Measurements from ENCODE around the gene HPS3.
A peak's percentile ranks its signal among the peaks of the same experiment; 100 is the strongest.
"Not testable (repeated sequence)": the region's sequence is repeated elsewhere in the genome, so short reads cannot be mapped to it uniquely, and the experiment has no call there.

The HPS3 gene, protein sequence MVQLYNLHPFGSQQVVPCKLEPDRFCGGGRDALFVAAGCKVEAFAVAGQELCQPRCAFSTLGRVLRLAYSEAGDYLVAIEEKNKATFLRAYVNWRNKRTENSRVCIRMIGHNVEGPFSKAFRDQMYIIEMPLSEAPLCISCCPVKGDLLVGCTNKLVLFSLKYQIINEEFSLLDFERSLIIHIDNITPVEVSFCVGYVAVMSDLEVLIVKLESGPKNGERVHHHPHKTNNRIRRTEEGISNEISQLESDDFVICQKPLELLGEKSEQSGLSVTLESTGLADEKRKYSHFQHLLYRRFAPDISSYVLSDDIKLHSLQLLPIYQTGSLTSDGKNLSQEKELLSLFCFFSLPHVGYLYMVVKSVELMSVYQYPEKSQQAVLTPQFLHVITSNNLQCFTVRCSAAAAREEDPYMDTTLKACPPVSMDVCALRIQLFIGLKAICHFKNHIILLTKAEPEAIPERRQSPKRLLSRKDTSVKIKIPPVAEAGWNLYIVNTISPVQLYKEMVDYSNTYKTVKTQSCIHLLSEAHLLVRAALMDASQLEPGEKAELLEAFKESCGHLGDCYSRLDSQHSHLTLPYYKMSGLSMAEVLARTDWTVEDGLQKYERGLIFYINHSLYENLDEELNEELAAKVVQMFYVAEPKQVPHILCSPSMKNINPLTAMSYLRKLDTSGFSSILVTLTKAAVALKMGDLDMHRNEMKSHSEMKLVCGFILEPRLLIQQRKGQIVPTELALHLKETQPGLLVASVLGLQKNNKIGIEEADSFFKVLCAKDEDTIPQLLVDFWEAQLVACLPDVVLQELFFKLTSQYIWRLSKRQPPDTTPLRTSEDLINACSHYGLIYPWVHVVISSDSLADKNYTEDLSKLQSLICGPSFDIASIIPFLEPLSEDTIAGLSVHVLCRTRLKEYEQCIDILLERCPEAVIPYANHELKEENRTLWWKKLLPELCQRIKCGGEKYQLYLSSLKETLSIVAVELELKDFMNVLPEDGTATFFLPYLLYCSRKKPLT

DNA sequence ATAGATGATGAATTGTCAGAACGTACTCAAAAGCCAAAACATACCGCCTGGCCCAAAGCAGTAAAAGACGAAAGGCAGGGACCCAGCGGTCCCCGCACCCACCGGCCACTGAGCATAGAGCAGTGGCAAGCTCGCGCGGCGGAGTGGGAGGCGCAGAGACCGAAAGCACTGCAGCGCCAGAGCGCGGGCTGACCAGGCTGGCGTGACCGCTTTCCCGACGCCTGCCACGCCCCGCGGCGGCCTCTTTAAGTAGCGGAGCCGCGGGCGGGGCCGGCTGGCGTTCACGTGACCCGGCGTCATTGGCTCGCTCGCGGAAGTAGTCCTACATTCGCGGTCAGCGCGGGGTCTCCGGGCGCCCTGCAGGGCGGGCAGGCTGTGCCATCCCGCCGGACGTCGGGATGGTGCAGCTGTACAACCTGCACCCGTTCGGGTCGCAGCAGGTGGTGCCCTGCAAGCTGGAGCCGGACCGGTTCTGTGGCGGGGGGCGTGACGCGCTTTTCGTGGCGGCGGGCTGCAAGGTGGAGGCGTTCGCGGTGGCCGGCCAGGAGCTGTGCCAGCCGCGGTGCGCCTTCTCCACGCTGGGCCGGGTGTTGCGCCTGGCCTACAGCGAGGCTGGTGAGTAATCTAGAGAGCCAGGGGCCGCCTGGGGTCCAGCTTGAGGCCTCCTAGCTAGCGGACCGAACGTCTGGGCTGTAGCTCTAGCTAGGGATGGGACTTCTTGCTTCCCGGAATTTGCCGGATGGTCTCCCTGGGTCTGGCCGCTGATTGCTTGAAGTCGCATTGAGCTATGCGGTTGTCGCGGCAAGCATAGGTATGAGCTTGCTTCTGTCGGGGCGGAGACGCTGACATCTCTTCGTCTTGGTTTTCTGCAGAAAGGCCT, at the start of gene HPS3:
Gene HPS3, plus strand, starts transcription at position 313 of the 880 bp plus-strand sequence. Its CDS starts 86 bp downstream, at position 399.
- peak; percentile 87 for DNase-seq (ENCODE audit: low spot score)

DNA sequence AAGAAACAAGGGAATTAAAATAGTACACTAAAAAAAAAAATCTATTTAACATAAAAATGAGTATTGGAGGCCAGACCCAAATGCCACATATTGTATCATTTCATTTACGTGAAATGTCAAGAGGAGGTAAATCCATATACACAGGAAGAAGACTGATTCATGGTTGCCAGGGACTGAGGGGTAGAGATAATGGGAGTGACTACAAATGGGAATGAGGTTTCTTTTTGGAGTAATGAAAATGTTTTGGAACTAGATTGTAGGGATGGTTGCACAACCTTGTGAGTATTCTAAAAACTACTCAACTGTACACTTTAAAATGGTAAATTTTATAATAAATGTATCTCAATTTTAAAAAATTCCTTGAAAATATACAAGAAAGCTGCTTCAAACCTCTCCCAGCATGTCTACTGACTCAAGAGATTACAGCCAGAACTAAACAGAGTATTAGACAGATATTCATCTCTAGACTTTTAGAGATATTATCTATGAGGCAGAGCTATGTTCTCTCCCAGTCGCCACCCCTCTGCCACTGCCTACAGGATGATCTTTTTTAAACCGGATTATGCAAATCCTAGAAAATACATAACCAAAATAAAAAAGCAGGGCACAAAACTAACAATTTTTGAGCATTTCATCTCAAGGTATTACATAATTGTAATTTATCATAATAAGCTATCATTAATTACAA, 49.3 kb upstream of the HPS3 start:
- no peak for DNase-seq (ENCODE audit: low spot score)

DNA sequence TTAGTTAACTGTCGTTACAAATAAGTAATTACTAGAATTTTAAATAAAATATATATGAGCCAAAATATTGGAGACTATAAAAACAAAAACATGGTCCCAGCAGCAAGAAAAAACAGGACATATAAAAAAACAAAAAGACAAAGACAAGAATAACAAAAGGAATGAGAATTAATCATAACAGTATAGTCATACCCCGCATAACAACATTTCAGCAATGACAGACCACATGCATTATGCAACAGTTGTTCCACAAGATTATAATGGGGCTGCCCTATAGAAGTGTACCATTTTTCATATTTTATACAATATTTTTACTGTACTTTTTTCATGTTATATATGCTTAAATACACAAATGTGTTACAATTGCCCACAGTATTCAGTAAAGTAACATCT, 48.7 kb upstream of the HPS3 start:
- DNase-seq (ENCODE audit: low spot score) = no peak

DNA sequence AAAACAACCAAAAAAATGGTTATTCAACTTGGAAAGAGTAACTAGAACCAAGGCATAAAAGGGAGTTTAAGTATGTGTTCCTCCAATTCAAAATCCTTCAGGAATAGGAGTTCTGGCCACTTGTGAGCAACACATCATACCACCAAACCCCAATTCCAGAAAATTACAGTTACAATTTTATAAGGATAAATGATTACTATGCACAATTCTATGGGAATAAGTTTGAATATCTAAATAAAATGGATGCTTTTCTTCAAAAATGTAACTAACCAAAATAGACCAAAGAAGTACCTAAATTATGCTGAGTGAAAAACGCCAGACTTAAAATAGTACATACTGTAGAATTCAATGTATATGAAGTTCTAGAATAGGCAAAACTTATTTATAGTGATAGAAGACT, 47.7 kb upstream of the HPS3 start:
- no peak for DNase-seq (ENCODE audit: low spot score)

DNA sequence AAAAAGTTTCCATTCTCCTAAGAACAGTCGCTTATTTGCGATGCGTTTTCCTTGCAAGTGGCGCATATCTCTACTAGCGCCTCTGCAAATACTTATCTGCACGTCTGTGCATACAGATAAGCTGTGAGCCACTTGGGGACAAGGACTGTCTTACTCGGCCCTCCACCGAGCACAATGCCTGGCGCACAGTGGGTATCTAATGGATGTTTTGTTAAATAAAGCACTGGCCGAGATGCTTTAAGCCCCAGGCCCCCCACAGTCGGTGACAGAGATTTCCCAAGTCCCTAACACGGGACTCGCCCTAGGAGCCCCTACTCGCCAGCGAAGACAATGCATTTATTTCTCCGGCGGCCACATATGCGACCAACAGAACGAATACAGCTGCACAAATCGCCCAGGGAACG, 43.6 kb upstream of the HPS3 start:
- peak; percentile 67 for DNase-seq (ENCODE audit: low spot score)

DNA sequence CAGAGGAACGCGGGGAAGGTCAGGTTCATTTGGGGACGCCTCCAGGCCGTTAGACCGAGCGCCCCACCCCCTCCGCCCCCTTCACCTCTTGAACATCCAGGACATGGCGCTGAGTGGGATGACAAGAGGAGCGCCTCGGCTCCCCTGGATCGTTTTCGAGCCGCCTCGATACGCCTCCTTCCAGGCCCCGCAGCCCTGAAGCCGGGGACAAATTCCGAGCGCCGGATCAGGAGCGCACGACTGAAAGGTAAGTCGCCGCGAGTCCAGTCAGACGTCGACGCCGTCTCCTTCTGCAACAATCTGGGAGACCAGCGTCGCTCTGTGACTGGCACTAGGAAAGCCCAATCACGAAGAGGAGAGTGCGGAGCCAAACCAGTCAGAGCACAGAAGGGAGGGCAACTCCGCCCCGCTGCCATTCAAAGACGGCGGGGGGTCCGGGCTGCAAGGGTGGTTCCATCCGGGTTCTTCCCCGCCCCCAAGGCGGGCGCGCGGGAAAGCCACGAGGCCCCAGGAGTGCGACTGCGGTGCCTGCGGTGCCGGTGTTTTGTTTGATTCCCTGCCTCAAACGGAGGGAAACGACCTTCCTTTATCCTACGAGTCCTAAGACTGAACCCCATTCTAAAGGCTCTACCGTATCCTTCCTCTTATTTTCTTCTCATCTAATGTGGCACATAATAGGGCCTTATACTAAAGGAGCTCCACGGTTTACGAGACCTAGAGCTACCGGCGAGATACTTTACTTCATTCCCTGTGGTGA, 43.0 kb upstream of the HPS3 start, which contains the start of gene HLTF:
Gene HLTF, minus strand, starts transcription at position 302 of the 757 bp plus-strand sequence. Its CDS starts 197 bp downstream, at position 105.
- DNase-seq (ENCODE audit: low spot score) = peak; percentile 98

DNA sequence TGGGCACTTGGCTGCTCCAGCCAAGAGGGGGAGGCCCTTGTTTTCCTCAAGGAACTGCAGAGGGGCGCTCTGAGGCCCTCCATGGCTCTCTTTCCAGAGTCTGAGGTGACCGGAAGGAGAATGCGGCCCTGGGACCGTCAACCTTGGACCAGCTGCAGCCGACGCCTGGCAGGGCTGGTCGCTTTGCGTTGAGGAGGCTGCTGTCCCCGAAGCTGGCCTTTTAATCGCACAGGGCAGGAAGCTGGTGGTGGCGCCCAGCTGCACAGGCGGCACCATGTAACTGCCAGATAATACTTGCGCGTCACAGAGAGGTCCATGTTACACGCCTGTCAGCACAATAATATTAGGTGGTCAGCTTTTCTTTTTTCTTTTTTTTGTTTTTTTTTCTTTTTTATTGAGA, 42.2 kb upstream of the HPS3 start:
- no peak for DNase-seq (ENCODE audit: low spot score)

DNA sequence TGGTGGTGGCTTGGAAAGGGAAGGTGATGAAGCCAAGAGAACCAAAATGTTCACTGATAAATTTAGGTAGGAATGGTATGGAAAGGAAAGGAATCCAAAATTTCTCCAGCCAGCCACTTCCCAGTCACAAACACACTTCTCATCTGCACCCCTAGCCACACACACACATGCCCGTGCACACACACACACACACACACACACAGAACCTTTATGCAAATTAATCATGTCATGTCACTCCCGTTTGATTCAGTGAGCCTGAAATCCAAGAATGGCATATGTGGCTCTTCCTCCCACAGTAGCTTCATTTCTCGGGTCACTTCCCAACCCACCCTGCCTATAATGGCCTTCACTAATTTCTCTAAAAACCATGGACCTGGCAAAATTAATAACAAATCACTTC, 40.0 kb upstream of the HPS3 start:
- DNase-seq (ENCODE audit: low spot score) = no peak

DNA sequence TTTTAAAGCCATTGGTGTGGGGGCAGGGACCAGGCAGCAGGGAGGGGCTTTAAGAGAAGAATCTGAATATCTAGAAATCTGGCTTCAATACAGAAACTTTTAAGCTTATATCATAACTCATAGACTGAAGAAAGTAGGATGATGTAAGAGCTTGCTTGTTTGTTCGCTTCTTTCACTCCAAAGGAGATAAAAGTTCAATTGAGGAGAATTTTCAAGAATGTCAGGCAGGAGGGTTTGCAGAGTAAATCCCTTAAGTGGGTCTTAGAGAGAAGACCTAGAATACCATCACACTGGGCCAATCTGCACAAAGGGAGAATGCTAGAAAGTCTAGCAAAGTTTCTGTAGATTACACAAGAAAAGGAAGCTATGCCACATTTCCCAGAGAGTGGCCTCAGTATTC, 39.0 kb upstream of the HPS3 start:
- DNase-seq (ENCODE audit: low spot score) = no peak

DNA sequence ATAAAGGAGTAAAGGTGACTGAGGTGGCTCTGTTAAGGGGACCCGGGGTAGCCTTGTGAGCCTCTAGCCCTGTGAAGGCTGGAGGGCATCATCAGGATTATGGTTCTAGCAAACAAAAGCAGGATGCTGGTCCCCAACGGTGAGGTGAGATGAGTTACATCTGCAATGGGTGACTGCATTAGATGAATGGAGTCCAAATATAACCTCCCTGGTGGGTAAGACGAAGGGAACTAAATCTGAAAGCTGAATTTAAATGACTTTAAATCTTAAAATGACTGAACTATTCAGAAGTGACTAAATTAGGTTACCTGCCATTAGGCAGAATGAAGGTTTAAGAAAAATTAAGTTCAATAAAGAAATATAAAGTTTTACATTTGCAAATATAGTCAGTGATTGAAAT, 38.5 kb upstream of the HPS3 start:
- no peak for DNase-seq (ENCODE audit: low spot score)

DNA sequence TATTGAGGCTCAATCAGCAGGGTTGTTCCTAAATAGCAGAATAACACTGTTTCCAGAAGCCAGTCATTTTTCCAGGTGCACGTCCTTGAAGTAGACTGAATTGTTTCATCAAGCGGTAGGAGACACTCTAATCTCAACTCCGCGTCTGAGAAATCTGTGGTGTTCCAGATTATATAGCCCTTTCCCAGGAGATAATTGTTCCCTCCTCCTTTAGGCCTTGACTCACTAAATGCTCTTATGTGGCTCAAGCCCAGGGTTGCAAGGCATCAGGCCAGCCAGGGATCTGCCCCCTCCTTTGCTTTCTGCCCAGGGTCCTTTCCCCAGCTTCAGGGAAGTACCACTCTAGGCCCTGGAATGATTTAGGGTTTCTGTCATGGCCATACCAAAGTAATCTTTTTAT, 37.5 kb upstream of the HPS3 start:
- DNase-seq (ENCODE audit: low spot score) = no peak

DNA sequence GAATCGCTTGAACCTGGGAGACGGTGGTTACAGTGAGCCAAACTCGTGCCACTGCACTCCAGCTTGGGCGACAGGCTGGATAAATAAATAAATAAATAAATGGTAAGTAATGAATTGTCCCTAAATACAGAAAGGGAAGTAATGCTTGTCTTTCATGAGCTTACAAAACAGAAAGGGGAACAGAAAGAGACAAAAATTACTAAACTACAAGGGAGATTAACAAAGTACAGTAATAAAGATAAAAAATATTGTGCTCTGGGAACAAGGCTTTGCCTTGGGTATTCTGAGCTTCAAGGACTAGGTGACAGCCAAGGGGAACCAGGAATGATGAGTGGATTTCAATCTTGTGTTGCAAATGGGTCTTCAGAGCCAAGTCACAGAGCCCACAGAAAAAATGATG, 34.0 kb upstream of the HPS3 start:
- no peak for DNase-seq (ENCODE audit: low spot score)

DNA sequence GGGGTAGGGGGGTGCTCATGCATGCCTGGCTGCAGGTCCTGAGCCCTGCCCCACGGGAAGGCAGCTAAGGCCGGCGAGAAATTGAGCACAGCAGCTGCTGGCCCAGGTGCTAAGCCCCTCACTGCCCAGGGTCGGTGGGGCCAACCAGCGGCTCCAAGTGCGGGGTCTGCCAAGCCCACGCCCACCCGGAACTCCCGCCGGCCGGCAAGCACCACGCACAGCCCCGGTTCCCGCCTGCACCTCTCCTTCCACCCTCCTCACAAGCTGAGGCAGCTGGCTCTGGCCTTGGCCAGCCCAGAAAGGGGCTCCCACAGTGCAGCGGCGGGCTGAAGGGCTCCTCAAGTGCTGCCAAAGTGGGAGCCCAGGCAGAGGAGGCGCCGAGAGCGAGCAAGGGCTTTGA, 31.5 kb upstream of the HPS3 start:
- not testable (repeated sequence) for DNase-seq (ENCODE audit: low spot score)

DNA sequence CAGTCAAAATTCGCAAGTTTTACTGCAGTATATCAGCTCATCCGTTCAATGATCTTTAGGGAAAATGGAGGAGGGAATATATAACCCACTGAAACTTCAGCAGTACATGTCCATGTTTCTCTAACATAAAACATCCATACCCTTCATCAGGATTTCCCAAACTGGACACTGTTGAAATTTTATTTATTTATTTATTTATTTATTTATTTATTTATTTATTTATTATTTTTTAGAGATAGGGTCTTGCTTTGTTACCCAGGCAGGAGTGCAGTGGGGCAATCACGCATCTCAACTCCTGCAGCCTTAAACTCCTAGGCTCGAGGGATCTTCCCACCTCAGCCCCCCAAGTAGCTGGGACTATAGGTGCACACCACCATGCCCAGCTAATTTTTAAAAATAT, 28.3 kb upstream of the HPS3 start:
- no peak for DNase-seq (ENCODE audit: low spot score)

DNA sequence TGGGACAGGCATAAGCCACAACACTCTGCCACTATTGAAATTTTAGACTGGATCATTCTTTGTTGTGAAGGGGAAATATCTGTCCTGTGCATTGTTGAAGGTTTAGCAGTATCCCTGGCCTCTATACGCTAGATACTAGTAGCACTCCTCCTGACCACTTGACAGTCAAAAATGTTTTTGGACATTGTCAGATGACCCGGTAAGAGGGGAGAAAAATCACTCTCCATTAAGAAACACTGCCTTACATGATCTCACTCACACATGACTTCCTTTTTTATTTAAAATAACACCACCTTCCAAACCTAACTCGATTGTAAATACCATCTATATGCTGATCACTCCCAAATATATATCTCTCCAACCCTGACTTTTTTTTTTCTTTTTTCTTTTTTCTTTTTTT, 27.8 kb upstream of the HPS3 start:
- no peak for DNase-seq (ENCODE audit: low spot score)

DNA sequence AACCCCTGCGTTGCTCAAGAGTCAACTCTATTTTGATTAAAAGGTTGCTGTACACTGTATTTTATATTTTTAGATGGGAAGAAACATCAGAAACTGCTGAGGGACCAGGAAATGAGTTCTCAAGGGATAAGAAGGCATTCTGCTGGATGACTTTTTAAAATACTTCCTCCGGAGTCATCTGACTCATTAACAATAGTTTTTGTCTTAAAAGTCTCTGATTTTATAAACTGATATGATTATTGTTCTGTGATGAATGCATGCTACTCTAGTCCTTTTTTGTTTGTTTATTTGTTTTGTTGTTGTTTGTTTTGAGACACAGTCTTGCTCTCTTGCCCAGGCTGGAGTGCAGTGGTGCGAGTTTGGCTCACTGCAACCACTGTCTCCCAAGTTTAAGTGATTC, 25.0 kb upstream of the HPS3 start:
- no peak for DNase-seq (ENCODE audit: low spot score)

DNA sequence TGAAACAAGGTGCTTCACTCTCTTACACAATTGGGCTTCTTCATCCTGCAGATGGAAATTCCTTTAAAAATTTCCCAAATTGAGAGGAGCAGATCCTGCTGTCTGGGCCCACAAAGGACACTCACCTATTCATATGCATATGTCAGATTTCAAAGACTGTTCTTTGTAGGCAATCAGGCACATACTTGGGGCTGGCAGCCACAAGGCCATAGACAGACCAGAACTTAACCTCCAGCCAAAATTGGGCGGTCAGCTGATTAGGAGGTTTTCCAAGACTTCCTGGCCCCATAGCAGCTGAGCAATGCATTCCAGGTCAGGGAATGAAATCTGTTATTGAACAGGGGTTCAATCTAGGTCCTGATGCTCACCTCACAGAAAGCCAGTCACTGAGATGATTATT, 15.0 kb upstream of the HPS3 start:
- no peak for DNase-seq (ENCODE audit: low spot score)

DNA sequence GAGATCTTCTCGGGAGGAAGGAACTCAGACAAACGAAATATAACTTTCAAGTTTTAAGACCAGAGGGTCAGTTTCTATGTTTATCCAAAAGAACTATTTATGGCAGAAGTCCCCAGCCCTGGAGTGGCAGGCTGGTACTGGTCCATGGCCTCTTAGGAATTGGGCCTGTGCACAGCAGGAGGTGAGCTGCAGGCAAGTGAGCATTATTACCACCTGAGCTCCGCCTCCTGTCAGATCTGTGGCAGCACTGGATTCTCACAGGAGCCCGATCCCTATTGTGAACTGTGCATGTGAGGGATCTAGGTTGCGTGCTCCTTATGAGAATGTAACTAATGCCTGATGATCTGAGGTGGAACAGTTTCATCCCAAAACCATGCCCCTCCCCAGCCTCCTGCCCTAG, 14.3 kb upstream of the HPS3 start:
- DNase-seq (ENCODE audit: low spot score) = no peak

DNA sequence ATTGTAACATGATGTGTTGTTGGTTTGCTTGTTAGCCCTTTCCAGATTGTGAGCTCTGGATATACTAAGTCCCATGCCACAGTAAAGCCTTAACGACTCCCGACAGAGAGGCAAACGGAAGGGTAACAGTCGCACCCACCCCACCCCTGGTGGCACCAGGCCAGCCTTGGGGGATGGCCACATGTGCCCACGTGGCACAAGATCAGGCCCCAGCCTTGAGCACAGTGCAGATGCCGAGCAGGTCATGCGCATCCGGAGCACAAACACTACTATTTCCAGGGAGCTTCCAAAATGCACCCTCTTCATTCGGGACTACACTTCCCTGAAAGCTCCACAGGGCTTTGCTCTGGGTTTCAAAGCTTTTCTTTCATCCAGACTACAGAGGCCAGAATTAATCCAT, 10.7 kb upstream of the HPS3 start:
- no peak for DNase-seq (ENCODE audit: low spot score)

DNA sequence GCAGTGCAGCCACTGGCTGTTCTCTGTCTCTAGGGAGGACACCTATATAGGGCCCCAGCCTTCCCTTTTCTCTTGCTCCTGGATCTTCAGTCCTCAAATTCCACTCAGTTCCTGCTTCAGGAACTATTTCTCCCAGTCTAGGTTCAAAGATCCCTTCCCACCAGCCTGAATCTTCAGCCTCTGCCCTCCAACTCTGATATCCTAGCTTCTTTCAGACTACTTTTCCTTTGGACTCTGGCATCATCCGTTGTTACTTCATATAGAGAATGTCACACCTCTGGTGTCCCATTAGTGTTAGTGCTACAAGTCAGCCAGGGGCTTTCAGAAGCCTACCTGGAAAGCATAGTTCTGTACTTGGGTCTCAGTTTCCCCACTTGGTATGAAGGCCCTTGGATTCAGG, 10.0 kb upstream of the HPS3 start:
- no peak for DNase-seq (ENCODE audit: low spot score)
